HG02763 (cell line): ENCODE measurements around the gene GPC6.

Source experiments
- ATAC-seq: cut with Tn5 transposase; IDR thresholded peaks from one replicate; pipeline ENCODE4 v1.9.1; 2021; ENCODE audit warnings: mild to moderate bottlenecking, moderate library complexity; ENCODE audit not compliant: unreplicated experiment

Gene GPC6

DNA sequence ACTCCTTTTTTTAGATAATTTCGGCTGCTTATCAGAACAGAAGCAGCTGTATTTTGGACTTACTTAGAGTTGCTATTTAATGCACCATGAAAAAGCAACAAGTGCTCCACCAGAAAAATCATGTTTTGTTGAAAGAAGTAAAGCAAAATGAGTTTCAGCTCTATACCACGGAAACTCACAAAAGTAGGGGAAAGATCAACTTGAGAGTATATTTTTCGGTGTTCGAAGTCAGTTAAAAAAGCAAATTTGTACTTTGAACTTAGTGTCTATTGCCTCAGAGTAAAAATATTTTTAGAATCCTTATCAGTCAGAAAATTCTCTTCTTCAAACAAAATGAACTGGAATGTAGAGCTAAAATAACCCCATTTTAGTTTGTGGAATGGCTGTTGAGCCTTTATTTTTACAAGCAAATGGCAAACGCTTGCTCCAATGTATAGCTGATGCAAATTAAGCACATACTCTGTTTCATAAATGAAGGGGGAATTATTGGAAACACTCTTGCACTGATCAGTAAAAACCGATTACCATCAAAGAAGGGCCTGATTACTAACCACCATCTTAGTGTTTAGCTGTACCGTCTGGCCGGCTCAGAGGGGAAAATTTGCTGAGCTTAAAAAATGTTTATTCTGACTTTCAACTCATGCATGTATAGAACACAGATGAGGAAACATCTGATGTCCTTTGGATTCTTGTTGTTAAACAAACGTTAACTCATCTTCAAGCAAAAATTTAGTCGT is 540.7 kb downstream of the GPC6 start:
- no peak for ATAC-seq

DNA sequence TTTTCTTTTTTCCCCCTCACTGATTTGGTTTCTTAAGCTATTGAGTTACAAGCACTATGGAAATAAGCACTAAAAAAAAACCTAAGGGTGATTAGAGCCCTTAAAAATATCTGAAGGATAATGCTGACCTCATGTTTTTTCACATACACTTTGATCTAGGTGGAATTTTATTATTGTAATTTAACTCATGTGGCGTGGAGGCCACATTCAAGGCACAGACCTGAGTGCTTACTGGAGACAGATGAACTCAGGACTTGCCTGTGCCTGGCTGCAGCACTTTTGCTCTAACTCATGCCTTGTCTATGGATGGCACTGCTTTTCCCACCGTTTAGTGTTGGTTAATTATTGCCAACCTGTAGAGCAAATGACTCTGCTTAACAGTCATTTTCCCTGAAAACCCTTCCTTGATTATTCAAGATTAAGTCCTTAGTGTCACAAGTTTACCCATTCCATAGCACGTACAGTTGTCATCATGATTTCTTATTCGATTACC is 541.4 kb downstream of the GPC6 start:
- no peak for ATAC-seq

DNA sequence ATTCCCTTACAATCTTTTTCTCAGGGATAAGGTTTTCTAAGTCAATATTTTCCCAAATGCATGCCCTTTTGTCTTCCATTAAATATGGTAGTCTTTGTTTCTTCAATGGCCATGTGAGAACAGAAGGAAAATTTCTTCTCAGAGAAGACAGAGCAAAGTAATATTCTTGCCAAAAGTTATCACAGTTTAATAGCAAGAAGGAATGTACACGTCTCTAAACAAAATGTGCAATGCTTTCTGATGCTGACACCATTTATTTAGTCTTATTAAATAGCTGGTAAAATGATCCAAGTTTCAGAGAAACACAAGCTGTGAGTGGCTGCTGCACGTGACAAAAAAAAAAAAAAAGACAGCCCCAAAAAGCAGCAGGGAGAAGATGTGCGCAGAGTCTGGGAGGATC is 542.5 kb downstream of the GPC6 start:
- no peak for ATAC-seq

DNA sequence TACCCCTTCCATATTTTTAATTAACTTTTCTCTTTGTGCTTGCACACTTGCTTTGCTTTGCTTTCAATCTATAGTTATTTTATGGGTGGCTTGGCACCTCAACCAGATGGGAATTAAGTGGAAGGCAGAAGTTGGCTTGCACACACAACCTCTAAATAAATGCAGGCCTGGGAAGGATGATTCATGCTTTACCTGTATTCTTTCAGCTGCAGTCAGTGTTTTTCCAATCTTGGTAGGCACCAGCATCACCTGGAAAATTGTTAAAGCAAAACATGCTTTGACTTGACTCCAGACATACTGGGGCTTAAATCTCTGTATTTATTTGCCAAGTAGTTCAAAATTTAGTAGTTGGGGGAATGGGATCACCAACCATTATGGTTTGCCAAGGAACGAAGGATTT is 543.0 kb downstream of the GPC6 start:
- no peak for ATAC-seq

DNA sequence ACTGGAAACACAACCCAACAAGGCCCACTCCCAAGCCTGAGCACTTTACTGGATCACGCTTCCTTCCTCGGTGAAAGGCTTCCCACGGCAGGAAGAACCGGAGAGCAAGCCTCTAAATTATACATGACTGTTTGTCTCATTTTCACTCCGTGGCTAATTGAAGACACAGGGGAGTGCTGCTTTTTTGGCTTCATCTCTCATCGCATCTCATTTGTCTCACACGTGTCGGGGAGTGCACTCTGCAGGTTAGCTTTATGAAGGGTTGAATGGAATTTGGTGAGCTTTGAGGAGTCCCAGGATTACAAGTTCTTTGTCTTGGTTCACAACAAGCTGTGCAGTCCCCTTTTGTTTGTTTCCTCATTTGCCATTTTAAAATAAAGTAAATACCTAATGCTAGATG is 544.6 kb downstream of the GPC6 start:
- no peak for ATAC-seq

DNA sequence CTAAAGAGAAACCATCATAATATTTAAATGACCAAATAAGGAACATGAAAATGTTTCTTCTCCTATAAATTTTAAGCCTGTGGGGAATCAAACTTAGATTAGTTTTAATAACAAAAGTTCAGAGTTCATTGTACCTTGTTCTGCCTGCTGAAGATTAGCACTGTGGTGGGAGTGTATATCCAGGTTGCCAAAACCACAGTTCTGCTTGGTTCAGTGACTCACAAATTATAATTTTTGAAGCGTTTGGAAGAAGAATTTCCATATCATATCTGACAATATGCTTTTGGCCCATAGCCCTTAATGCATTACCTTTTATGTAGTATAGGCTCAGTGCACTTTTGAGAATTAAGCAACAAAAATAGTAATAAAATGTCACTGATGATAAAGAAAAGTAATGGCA is 545.2 kb downstream of the GPC6 start:
- no peak for ATAC-seq

DNA sequence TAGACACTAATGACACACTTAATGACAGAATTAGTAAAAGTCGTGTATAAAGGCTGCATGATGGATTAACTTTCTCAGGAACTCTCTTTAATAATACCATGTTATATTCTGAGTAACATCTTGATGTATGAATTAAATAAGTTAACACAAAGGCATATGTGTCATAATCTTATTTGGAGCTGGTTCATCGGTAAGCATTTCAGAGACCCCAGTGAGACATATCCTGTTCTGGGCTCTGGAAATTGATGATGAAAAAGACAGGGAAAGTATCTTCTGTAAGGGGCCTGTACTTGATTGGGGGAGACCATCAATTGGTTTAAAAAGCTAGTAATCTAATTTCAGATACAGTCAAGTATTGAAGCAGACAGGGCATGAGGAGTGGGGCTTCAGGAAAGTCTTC is 547.9 kb downstream of the GPC6 start:
- ATAC-seq, result no peak

DNA sequence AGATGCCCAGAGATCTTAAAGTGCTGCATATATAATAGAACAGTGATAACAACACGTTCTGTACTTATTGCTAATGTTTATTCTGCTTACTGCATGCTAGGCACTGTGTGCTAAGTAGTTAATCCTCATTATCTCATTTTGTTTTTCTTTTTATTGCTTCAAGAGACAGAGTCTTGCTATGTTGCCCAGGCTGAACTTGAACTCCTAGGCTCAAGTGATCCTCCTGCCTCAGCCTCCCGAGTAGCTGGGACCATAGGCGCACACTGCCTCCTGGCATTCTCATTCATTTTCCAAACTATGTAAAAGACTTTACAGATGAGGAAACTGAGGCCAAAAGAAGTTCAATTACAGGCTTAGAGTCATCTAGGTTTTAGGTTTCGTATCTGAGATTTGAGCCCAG is 548.4 kb downstream of the GPC6 start:
- ATAC-seq, result no peak

DNA sequence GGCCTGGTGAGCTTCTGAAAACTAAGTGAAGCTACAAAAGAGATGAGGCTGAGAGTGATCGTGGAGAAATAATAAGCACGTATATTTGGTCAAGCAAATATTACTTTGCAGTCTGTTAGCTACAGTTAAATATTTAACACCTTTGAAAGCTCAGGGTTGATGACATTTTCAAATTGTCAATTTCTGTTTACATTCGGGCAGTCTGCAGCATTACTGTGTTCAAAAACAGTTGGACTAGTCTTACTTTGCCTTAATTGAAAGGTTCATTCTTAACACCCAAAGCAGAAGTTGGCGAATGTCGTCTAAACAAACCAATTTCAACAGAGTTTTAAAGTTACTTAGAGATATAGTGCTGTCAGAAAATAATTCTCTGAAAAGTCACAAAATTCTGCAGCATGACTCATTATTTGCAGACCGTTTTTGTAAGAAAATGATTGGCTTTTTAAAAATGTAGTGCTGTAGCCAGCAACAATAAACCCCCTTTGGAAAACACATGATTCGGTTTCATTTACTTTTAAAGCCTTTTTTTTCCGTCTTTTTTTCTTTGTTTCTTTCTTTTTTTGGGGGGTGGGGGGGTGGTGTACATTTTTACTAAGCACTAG is 549.0 kb downstream of the GPC6 start:
- no peak for ATAC-seq

DNA sequence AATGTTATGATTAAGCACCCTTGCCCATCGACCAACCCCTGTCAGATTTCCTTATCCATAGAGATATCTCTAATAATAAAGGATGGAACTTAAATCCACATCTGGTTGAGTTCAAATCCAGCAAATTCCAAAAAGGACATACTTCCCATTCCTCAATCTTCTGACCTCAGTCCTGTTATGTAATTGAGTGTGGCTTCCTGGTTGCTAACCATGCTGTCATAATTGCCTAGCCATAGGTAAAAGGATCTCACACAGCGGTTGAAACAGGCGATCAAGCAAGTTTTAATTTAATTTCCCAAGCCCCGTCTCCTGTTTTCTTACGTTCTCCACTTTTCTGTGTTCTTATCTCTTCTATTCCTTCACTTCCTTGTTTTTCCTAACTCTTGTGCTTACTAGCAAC is 550.3 kb downstream of the GPC6 start:
- no peak for ATAC-seq

DNA sequence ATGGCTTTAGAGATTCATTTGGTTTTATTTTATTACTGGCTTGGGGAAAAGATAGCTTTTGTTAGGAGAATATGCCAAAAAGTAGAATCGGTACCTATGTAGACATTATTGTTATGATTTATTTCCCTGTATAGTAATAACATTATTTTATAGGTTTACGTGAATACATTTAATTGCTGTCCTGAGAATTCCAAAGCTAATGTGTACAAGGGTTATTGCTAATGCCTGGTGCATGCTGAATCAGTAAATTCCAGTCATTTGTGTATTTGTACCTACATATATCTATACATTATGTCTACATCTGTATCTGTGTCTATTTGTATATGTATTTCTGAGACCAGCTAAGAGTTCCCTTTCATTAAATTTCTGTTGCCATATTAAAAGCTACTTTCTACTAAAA is 550.9 kb downstream of the GPC6 start:
- no peak for ATAC-seq

DNA sequence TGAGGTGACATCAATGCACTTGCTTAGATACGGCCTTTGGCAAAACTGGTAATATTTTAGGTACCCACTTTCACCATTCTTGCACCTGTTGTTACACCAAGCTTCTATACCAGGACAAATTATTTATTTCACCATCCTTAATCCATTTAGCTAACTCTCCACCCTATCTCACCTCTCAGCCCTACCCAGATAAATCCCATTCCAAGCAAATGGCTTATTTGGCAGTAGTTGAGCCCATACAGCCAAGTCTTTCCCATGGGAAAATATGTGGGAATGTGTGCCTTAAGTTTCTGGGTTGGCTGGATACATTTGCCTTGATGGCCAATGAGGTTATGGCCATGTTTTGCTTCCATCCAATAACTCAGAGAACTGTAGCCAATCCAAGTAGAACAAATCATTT is 551.9 kb downstream of the GPC6 start:
- no peak for ATAC-seq

DNA sequence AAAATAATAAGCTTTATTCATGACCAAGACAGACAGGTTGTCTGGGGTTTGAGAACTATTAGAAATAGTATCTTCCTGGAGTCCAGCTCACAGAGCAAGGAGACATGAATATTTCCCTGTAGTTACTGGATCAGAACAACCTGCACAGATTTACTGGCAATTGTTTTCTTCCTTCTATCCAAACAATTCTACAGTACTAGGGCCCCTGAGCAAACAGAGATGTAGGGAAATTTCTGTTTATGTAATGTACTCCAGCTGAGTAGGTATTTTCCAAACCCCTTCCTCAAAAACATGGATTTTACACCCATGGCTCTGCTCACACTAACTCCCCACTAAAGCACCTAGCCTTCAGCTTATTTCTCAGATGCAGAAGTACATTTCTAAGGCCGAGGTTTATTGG is 557.6 kb downstream of the GPC6 start:
- no peak for ATAC-seq

DNA sequence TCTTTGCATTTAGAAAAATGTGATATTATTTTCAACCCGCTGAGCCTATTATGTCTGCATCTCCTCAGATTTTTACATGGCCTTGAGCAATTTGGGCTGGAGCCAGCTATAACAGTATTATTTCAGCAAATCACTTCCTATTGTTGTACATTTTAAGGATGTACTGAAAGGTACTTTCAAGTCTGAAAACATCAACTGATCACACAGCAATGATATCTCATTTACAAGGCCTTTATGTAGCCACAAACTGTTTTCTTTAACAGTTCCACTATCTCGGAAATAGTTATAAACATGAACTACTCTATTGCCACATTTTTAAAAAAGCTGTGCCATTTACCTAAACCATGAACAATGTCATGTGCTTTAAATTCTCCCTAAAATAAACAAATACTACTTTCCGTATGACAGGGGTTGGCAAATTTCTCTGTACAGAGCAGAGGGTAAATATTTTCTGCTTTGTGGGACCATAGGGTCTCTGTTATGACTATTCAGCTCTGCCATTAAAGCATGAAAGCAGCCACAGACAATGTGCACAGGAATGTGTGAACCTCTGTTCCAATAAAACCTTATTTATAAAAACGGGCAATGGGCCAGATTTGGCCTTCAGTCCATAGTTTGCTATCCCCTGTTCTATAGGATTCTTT is 560.4 kb downstream of the GPC6 start:
- ATAC-seq, result no peak

DNA sequence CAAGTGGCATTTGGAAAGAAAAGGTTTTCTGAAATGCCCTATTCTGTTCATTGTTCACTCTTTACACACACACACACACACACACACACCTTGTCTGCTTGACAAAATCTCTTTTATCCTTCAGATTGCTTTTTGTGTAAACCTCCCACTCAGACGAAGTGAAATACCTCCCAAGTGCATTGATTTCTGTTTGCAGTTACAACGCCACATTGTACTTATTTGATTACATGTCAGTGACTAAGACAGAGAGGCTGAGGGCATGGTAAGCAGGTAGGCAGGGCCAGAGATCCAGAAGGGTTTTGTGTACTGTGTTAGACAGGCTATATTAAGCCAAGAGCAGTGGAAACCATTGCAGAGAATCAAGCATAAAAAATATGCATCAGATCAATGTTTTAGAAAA is 561.8 kb downstream of the GPC6 start:
- ATAC-seq, result no peak

DNA sequence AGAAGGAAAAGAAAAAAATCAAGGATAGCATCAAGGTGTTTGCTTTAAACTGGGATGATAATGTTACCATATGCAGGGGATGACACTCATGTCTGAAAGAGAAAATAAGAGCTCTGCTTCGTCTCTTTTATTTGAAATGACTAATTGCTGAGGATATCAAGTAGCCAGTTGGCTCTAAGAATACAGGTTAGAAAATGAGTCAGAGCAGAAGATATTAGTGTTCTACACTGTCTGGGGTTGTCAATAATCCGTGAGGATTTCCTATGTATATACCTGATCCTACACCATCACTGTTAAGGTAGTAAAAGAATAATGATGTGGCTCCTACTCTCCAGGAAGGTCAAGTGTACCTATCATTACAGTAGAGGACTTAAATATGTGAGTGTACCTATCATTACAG is 562.5 kb downstream of the GPC6 start:
- no peak for ATAC-seq

DNA sequence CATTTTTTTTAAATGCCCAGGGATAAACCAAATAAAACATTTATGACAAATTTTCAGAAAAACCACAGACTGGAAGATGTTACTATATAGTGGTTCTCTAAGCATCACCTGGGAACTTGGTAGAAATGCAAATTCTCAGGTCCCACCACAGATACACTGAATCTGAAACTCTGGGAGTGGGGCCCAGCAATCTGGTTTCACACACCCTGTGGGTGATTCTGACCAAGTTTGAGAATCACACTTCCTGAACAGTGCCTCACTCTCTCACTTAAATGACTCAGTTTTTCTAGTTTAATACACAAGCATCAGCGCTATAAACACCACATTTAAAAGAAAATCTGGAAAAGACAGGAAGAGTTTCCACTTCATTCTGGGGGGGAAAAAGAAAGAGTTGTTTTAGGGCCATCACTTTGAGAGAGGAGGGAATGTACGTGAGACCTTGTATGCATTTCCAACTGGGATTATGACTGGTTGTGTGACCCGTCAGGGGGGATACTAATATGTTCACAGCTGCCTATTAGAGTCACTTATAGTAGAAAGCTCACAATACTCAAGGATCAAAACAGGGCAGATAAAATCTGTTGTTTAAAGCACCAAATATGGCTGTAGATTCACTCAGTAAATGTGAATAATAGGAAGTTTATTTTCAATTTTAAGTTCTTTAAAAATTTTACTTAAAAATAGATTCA is 567.7 kb downstream of the GPC6 start:
- peak; percentile 86 for ATAC-seq

DNA sequence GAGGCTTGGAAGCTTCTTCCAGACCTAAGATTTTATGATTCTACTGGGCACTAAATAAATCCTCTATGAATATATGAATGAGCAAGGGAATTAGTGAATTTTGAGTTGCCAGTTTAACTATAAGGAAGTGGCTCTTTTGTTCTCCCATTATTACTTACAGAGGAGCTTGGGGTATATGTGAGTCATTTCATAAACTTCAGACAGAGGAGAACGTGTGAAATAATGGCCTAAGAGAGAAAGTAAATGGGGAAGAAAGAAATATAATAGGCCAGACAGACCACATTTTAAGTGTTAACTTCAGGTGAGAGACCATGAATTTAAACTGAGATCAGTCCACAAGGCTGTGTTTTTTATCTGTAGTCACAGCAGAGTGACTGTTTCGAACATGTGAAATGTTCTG is 570.9 kb downstream of the GPC6 start:
- no peak for ATAC-seq

DNA sequence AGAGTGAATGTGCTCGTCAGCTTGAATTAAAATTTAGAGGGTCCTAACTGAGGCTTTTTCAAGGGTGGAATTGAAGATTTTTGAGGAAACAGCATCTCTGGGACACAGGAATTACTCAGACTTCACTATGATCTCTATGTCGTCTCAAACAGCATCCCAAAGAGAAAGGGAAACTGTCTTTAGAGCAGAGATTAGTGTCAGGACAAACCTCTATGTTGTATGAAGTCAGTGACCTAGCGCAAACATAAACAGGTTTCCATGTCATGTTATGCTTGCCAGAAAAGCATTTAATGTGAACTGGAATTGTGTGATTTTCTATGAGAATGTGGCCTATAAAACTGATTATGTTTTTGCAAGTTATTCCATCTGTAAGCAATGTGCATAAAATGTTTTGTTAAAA is 573.7 kb downstream of the GPC6 start:
- ATAC-seq, result no peak

DNA sequence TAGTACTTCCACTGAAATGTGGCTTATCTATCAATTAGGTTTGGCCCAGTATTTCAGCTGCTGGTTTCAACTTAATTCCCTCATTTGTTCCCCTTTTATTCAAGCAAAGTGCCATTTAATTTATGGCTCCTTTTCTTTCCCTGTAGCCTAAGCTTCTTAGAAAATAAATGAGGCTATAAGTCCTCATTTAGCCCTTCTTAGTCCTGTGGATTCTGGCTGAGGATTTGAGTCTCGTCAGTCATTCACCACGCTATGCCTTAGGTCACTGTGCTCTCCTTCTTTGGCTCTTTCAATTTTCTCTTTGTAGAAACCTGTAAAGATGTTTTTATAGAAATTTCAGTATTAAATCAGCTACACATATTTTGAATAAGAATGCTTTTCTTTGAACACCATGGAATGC is 579.1 kb downstream of the GPC6 start:
- no peak for ATAC-seq

DNA sequence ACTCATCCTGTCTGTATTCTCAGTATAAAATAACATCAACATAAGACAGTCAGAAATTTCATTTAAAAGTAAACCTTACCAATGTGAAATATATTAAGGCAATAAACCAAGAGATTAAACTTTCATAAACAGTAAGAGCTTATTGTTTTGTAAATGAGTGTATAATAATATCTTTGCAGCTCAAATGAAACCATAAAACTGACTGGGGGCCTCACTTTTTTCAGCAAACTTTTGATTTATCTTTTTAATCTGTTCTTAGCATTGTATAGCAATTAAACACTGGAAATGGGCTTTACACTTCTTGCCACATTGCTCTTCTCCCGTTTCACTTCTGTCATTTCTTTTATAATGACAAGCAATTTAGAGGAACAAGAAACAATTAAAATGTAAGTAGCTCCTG is 580.3 kb downstream of the GPC6 start:
- no peak for ATAC-seq

DNA sequence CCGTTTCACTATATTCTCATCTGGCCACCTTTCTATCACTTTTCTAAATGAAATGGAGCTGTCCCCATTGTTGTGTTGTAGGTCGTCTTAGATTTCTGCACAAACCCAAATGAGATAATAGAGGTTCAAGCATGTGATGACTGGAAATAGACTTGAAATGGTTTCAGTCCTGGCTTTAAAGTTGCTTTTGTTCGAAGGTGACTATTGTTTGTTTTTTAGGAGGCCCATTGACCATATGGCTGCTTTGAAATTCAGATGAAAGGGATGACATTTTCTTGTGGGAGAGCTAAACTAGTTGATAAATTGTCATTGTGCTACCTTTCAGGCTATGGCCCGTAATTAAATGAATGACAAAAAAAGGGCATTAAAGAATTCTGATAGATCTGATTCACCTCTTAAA is 583.7 kb downstream of the GPC6 start:
- ATAC-seq, result no peak
